HG03095 (cell line): ENCODE measurements around the gene BMP4.

Experiments
- ATAC-seq: cut with Tn5 transposase; IDR thresholded peaks from one replicate; pipeline ENCODE4 v1.9.1; 2021; ENCODE audit warnings: moderate library complexity; ENCODE audit not compliant: unreplicated experiment

BMP4 gene

DNA sequence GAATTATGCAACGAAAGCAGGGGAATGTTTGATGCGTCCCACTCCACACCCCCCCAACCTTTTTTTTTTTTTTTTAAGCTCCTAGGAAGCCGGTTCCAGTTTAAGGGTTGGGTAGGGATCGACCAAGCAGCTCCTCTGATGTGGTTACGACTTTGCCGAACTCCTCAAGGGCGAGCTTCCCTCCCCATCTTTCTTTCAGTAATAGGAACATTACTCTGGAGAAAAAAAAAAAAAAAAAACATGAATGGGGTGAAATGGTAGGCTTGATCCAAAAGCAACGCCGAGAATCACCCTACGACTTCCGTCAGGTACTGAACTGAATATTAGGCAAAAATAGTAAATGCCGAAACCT is 9.6 kb downstream of the BMP4 start:
- ATAC-seq, result no peak

DNA sequence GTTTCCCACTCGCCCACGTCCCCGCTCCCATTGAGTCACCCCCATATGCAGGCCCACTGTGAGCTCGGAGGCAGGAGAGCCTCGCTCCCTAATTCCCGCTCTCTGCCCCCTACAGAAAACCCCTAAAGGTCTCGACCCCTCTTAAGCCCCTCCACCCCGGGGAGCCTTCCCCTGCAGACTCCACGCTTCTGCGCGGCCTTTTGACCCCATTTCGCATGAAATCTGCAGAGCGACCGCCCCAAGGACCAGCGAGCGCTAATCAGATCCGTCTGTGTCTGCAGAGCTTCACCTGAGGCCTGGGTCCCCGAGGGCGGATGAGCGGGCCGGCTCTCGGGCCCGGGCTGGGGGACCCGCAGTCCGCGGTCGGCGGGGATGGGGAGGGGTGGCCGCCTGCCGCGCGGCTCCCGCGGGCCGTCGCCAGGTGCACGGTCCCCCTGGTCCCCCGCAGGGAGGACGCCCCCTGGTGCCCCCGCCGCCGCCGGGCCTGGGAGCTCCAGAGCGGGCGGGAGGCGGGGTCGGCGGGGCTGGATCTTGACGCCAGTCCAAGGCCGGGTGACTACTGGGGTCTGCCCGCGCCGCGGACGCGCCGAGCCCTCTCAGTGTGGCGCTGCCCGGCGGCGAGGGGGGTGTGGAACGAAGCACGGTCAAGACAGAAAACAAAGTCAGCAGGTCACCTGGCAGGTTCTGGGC is 10.1 kb downstream of the BMP4 start:
- ATAC-seq, result no peak

DNA sequence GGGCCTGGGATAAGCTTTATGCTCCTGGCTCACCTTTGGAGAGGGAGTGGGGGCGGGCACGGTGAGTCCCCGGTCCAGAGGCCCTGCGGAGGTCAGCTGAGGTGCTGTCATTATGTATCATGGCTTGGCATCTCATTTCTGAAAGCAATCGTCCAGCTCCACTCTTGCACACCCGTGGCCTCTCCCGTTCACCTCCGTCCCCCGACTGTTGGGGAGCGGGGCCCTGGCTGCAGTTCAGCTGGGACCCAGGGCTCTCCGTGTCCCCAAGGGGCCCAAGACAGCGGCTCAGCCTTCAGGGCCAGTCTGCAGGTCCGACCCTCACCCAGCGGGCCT is 10.6 kb downstream of the BMP4 start:
- ATAC-seq, result no peak

DNA sequence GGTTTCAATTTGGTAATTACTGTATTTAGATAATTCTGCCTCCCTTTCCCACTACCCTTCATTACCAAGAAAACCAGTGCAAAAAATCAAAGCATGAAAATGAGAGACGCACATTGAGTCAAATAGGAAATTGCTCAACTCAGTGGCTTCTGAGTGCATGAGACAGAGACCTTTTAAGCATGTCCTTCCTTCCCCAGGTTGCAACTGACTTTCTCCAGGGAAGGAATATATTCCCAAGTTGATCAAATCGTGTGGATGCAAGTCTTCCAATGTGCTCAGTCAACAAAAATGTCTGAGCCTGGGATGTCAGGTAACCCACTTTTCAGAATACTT is 12.9 kb downstream of the BMP4 start:
- ATAC-seq, result no peak

DNA sequence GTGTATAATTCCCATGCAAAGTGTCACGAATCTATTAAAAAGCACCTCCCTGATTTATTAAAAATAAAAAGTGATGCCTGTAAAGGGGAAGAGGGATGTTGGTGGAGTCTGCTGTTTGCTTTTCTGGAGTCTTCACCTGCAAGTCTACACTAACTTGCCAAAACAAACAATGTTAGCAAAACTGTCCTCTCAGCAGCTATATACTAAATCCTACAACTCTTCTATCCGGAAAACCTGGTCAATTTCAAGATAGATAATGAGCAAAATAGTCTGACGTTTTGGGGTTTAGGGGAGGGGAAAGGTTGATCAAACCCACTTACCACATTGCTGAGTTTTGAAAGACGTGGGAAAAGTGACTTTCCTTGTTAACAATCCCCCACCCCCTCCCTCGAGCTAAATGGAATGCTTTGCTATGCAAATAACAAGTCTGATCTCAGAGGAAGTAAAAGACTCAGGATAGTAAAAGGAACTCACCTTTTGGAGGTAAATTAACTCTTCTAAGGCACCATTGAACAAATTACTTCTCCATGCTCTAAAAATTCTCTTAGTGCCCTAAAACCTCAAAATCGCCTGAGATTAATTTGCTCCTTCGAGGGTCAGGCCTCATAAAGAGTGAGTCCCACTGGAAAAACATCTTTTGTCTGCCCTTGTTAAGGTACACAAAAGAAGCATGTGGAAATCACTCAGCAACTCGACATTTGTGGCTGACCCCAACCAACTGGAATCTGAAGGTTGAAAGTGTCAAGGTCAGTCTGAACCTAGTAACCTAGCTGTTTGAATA is 13.5 kb downstream of the BMP4 start:
- no peak for ATAC-seq

DNA sequence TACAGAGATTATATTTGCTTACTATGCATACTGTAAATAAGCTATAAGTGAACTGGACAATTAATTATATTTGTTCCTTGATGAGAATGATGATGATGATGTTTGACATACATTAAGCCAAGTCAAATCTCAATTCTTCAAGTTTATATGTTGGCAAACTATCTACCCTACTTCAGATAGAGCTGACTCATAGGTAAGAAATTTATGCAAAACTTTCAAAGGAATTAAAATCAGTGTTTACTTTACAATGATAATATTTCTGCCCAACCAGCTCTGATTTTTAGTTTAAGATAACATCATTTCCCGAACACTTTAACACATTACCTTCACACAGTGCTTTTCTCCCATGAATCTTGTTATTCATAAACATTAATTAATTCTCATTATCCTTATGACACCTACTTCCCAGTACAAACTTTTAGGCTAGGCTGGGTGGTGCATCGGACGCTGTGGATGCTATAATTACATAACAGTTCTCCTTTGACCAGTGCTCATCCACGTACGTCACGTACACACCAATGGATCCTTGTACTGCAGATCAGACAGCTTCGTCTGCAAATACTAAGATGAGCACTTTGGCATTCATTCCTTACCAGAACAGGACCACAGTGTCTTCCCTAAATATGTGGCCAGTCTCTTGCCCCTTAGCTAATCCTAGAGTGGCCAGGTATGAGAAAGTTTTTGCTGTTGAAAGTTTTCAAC is 18.3 kb downstream of the BMP4 start:
- ATAC-seq, result no peak

DNA sequence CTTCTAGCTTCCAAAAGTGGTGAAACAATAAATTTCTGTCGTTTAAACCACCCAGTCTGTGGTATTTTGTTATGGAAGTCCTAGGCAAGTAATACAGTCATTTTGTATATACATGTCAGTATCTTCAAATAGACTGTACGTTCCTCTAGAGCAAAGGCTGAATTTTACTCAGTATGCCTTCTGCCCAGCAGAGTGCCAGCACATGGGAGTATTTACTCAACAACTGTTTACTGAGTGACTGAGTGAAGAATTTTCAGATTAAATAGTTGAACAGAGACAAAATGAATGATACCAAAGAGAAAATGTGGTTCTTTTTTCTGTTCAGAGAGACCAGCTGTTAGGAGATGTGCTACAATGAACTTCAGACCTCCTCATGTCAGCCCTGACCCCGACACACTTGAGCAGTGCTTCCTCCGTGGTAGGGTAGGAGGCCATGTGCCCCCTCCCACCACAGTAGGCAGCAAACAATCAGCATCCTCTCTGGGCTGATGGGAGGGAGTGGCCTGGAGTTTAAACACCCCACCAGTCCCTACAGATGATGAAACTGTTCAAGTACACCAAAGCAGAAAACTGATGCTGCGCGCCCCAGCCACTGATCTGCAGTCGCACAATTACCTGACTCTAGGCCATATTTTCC is 21.7 kb downstream of the BMP4 start:
- ATAC-seq, result no peak

DNA sequence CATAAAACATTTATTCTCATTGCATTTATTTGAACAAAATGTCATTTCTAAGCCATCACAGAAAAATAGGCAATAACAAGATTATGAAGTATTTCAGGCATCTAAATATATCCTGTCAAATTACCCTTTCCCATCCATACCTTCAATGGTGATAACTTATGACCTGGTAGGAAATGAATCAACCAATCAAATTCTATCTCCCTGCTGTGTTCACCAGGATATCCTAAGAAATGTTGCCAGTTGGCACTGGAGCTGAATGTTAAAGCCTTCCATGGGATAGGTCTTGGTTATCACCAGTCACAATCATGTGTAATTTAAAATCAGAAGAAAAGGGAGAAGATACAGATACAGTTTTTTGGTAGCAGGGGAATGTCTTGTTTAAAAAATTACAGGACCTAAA is 23.7 kb downstream of the BMP4 start:
- no peak for ATAC-seq

DNA sequence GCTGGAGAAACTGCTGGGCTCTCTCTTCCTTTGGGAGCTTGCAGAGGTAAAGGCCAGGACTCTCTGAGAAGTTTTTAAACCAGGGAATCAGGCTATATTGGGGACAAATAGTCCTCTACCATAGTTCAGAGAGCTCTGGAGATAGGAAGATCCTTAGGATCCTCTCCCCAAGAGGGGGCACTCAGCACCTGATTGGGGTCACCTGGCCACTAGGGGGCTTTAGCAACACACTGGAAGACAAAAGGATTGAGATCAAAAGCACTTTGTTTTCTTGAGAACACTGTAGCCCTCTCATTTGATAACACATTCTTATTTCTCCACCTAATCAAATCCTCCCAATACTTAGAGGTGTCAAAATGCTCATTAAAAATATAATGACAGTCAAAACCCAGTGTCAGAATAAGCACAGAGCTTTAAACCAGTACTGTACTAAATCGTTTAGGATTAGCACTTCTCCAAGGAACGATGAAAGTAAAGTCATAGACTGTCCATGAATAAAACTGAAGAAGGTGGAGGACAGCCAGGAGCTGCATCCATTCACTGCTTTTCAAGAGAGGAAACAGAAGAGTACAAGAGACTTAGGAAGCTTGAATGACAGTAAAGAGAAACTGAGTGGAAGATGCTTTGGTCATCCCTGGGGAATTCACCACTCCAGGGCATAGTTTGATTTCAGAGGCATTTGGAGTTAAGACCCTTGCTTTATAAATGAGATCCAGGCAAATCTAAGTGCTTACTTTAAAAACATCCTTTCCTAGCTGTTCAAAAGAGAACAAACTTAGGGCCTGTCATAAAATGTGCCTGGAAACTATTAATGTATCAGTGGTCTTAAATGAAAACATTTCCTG is 26.5 kb downstream of the BMP4 start:
- ATAC-seq, result no peak

DNA sequence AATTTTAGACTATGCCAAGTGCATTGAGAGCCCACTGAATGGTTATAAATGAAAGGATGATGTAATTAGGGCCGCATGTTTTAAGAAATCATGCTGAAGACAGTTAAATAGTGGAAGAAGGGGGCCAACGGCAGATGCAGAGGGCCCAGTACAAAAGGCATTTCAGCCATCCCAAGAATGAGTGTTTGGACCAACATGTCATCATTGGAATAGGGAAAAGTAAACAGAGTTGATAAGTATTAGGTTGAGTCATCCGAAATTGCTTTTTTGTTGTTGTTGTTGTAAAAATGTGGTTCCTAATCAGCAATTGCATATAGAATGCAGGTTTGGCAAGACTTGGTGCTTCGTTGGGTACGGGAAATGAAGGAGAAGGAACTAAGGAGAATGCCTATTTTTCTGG is 29.5 kb downstream of the BMP4 start:
- no peak for ATAC-seq

DNA sequence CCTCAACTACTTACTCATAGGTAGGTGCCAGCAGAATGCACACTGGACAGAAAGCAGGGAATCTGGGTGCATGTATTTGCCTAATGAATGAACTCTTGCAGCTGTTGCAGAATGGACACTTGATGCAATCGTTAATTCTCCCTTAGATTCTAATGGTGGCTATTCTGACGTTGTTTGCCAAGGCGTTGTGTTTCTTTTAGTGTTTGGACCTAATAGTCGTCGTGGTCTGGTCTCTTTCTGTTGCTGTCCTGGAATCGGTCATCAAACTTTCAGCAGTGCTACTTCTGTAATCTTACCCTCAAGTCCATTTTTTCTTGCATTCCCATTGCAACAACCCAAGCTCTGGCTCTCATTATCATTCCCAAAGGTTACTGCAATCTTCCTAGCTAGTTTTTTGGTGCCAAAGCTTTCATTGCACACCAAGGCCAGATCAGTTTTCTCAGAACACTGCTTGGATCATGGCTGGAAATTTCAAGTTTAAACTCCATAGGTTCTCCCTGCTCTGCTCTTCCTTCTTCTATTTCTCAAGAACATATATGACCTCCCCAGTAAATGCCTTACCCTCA is 31.3 kb downstream of the BMP4 start:
- ATAC-seq, result no peak

DNA sequence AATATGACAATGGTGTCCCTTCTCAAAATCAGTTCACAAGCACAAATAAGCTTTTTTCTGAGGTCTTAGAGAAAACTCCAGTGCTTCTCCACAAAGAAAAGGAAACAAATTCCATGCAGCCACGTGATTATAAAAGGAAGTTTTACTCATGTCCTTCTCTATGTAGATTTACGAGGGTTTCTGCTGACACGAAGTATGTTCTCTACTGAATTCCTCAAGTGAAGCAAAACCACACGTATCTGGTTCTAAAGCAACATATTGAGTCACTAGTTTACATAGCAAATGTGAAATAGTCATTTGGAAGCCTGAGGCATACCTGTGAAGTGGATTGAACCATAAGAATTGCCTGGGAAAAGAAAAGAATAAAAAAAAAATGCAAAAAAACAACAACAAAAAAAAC is 31.9 kb downstream of the BMP4 start:
- ATAC-seq, result no peak

DNA sequence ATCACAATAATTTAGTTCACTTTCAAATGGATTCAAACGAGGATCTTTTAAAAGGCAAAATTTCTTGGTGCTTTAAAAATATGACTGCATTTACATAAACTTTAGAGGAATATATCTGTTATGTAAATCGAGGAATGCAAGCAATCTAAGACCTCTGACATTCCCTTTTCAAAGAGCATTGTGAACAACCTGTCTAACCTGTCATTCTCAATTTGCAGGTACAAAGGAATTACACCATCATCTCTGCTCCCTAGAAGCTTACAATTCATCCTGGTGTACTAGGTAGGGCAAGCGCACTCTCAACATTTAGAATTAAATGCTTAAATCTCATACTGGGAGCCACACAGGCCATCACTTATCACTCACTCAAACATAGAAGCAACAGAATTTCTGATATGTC is 35.6 kb downstream of the BMP4 start:
- no peak for ATAC-seq

DNA sequence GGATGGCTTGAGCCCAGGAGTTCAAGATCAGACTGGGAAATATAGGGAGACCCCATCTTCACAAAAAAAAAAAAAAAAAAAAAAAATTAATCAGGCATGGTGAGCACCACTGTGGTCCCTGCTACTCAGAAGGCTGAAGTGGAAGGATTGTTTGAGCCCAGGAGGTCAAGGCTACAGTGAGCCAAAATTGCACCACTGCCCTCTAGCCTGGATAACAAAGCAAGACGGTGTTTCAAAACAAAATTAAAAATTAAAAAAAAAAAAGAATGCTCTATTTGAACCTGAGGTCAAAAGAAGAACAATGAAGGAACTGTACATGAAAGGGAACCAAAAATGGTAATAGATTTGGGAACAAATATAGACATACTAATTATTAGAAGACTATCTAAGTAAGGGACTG is 40.4 kb downstream of the BMP4 start:
- no peak for ATAC-seq

DNA sequence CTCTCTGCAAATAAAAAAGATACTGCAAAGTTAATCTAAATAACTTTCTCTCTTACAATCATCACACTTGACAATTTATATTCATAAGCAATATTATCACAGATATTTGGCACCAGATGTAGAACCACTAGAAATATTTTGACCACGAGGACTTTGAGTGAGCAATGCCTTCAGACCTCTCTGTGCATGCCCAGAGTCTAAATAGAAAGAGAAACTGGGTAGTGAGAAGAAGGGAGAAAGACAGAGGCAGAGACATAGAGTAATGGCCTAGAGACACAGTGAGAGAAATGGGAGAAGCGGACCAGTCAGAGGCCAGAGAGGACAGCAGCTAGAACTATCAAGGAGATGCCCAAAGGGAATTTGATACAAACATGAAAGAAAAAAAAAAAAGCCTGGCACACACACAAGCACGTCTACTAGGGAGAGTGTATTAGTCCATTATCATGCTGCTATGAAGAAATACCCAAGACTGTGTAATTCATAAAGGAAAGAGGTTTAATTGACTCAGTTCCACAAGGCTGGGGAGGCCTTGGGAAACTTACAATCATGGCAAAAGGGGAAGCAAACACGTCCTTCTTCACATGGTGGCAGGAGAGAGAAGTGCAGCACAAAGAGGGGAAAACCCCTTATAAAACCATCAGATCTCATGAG is 41.1 kb downstream of the BMP4 start:
- no peak for ATAC-seq

DNA sequence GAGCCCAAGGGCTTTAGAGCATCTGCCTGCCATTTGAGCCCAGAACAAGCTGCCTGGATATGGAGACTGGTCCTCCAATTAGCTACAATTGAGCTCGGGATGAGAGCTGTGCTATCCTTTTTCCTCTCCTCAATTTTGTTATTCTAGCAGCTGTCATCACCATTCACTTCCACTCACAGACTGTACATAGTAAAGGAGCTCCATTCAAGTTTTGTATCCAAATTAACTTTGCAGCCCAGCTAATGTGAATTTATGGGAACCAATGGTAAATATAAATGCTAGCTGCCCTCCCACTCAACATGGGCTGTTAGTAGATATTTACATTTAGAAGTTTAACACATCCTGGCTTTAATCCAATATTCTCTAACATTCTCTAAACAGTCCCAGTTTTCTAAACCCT is 44.6 kb downstream of the BMP4 start:
- ATAC-seq, result no peak

DNA sequence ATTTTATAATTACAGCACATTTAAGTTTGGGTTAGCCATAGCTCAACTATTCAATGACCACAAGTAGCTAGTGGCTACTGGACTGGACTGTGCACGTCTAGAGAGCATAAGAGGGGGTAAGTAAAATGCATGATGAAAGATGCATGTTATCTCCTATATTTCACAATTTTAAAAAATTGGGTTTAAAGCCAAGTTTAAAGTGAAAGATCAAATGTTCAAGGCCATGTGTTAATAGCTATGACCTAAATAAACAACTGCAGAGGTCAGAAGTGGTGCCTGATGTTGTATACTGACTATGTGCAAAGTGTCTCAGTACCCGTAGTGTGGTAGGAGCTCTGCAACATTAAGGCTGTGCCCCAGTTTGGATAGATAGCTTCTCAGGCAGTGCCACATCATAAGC is 48.2 kb downstream of the BMP4 start:
- no peak for ATAC-seq

DNA sequence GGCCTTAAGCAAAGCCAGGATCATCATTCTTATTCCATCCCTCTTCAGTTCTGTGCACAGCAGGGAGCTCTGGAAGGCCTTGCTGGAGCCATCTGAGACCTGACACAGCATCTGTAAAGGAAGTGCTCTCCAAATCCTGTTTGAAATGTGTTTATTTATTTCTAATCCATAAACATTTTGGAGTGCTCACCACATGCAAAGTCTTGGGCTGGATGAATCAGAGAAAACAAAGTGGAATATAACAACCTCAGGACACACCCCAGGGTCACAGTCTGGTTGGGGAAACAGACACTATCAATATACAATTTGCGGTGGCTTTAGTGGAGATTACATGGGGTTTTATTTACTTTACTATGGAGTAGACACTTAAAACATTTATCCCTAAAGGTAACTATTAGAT is 54.3 kb downstream of the BMP4 start:
- no peak for ATAC-seq

DNA sequence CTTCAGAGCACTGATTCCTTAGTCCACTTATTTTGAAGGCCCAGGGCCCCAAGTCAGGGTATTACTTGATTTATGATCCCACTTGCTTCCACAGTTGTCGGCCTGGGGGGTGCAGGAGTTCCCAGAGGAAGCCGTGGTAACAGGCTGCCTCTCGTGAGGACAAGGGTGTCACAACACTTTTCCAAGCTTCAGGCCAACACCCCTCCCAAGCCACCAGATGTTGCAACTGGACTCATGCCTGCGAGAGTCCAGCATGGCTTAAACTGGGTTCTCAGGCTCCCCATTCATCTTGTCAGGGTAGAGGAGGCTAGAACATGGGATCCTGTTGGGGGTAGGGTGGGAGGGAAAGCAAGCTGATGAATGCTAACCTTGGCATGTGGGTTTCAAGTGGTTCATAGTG is 56.1 kb downstream of the BMP4 start:
- ATAC-seq, result no peak
